ENCODE data around the gene CORIN. TPM values are rescaled to one million over a fixed set of nuclear protein-coding genes. Genes with fewer than 3 reads are reported as not detected.
A peak's percentile ranks its signal among the peaks of the same experiment; 100 is the strongest.

Gene CORIN
- total and polyA plus RNA-seq, 2 of the 13 experiments (the other 11 are each of a cell fraction or from before 2014, with no cell fraction given) = 0.84 to 1.2 TPM

GRCh38 chr4:47749858-47750257 is 88.0 kb downstream of the CORIN start (continued):
- TF ChIP-seq E2F2 (CRISPR knock-in tag; IDR thresholded peaks at IDR 0.05; ENCODE audit: borderline replicate concordance) = no peak
- no peak for TF ChIP-seq SMARCE1 (IDR thresholded peaks at IDR 0.05; ENCODE audit: borderline replicate concordance)
- TF ChIP-seq ZNF749 (CRISPR knock-in tag; IDR thresholded peaks at IDR 0.05; ENCODE audit: borderline replicate concordance) = no peak
- peak; percentile 50 for TF ChIP-seq FOXP4 (CRISPR knock-in tag; IDR thresholded peaks at IDR 0.05)
- no peak for TF ChIP-seq ELF1 (CRISPR knock-in tag; IDR thresholded peaks at IDR 0.05)
- TF ChIP-seq MEIS1 (CRISPR knock-in tag; IDR thresholded peaks at IDR 0.05; ENCODE audit: borderline replicate concordance) = 0 out of 2 replicates have a peak, but pooled peaks have one; percentile 63
- no peak for TF ChIP-seq ZBTB7A (CRISPR knock-in tag; IDR thresholded peaks at IDR 0.05)
- no peak for TF ChIP-seq MBNL3 (CRISPR knock-in tag; conservative IDR thresholded peaks at IDR 0.05)
- TF ChIP-seq ZNF788 (CRISPR knock-in tag; IDR thresholded peaks at IDR 0.05; ENCODE audit: borderline replicate concordance) = no peak
- TF ChIP-seq ZNF850 (CRISPR knock-in tag; conservative IDR thresholded peaks at IDR 0.05) = no peak
- no peak for TF ChIP-seq KDM2A (CRISPR knock-in tag; IDR thresholded peaks at IDR 0.05; ENCODE audit: borderline replicate concordance, low read depth)
- TF ChIP-seq KLF9 (CRISPR knock-in tag; IDR thresholded peaks at IDR 0.05; ENCODE audit: low read depth) = no peak
- TF ChIP-seq ZBTB20 (CRISPR knock-in tag; IDR thresholded peaks at IDR 0.05; ENCODE audit: borderline replicate concordance, low read depth) = no peak
- no peak for TF ChIP-seq HMGA1 (CRISPR knock-in tag; conservative IDR thresholded peaks at IDR 0.05)
- TF ChIP-seq ZNF703 (CRISPR knock-in tag; IDR thresholded peaks at IDR 0.05; ENCODE audit: borderline replicate concordance) = no peak
- no peak for TF ChIP-seq ZBTB8A (CRISPR knock-in tag; IDR thresholded peaks at IDR 0.05; ENCODE audit: borderline replicate concordance, low read depth)
- no peak for TF ChIP-seq ZNF34 (CRISPR knock-in tag; IDR thresholded peaks at IDR 0.05; ENCODE audit: borderline replicate concordance)
- TF ChIP-seq IKZF4 (CRISPR knock-in tag; IDR thresholded peaks at IDR 0.05; ENCODE audit: borderline replicate concordance, low read depth, not compliant biosample characterization) = no peak
- TF ChIP-seq FOSL2 (CRISPR knock-in tag; IDR thresholded peaks at IDR 0.05) = peak; percentile 61
- no peak for TF ChIP-seq ZNF160 (CRISPR knock-in tag; IDR thresholded peaks at IDR 0.05)
- no peak for TF ChIP-seq ZNF337 (CRISPR knock-in tag; IDR thresholded peaks at IDR 0.05; ENCODE audit: borderline replicate concordance, low read depth)
- no peak for TF ChIP-seq TFDP2 (CRISPR knock-in tag; IDR thresholded peaks at IDR 0.05)
- peak; percentile 76; the same call in 1 of the 2 replicates for TF ChIP-seq HOXA9 (CRISPR knock-in tag; IDR thresholded peaks at IDR 0.05; ENCODE audit: borderline replicate concordance)
- TF ChIP-seq ZBTB39 (CRISPR knock-in tag; IDR thresholded peaks at IDR 0.05) = no peak
- peak; percentile 57; the same call in 1 of the 2 replicates for TF ChIP-seq SIX4 (CRISPR knock-in tag; IDR thresholded peaks at IDR 0.05)

All from HepG2 (cell line).